ENCODE measurements around the gene SYT7. TPM values are rescaled to one million over a fixed set of nuclear protein-coding genes. Genes with fewer than 3 reads are reported as not detected.
A peak's percentile ranks its signal among the peaks of the same experiment; 100 is the strongest.

The SYT7 gene
- total RNA-seq, 1 experiment from 2014 or later, result 2.5 TPM

DNA sequence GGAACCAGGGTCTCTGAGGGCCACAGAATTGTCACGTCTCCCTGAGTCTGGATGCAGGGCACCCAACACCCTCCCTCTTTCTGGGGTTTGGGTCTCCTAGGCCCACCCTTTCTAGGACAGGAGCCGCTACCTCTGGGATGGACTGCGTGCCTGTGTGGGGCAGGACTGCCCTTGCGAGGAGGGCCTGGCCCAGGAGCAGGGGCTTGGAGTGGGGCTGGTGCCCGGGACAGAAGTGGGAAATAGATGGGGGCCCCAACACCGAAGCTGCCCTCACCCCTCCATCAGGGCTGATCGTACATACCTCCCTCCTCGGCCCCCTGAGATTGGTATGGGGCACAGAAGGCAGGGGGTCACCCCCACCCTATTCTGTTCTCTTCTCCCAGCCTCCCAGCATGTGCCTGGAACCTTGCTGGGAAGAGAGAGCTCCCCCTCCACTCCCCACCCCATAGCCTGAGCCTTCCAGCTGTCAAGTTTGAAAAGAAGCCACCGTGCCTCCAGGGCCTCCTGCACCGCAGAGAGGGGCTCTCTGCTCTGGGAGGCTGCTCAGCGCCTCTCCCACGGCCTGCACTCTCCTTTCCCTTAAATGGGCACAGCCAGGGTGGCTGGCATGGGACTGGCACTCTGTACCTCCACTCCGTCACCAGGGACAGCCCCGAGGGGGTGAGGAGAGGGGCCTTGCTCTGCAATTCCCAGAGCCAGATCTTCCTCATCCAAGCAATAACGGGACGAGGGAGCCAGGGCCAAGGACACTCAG lies 70.5 kb downstream of the SYT7 start:
- Histone ChIP-seq H3K4me1 (ENCODE audit: control insufficient read depth, insufficient read depth, low read length) (no peaks in the 10 kb centered on the region), H3K36me3 (ENCODE audit: control insufficient read depth, insufficient read depth, low read length) (no peaks in the 10 kb centered on the region), H3K27me3 (ENCODE audit: control insufficient read depth, insufficient read depth, low read length) (peaks cover 4% of the 10 kb centered on the region; the same call in 1 of the 2 replicates), H3K9me3 (ENCODE audit: control insufficient read depth, insufficient read depth, low read depth, low read length) (no peaks in the 10 kb centered on the region), H3K4me3 (ENCODE audit: low read depth in 2 of 2, low read length in 2 of 2) (no peak overlapping the region), H3K27ac (ENCODE audit: low read length) (no peak overlapping the region)
- ChIA-PET CTCF (interaction anchor here (0.6 kb wide), 1 partner anchor 77 kb away, joined by 4 read pairs; no protein-coding TSS in a partner anchor), POLR2A (no interaction called here)
- intact Hi-C loops (cut with micrococcal nuclease; ENCODE audit: unreplicated experiment) (loop anchor here (10.0 kb wide), 1 partner anchor 66 kb away; no protein-coding TSS in a partner anchor), in situ Hi-C loops (cut with HindIII; ENCODE audit: low pct_unique_long_range_greater_than_20kb, low sequenced_read_pairs) (no loop called here)
- TF ChIP-seq SIN3A (IDR thresholded peaks at IDR 0.05; ENCODE audit: borderline replicate concordance, insufficient read depth, low read depth, low read length) (no peak), REST (IDR thresholded peaks at IDR 0.05; ENCODE audit: insufficient read depth in 1 of 2, low read depth in 2 of 2, low read length in 1 of 2) (no peak), TCF7L2 (IDR thresholded peaks at IDR 0.05; ENCODE audit: low read depth, low read length) (no peak)
- DNase-seq (ENCODE audit: low read depth, low spot score) (no peak), ATAC-seq (no peak)
- BruUV-seq (replicated peaks), result no TSS peak

DNA sequence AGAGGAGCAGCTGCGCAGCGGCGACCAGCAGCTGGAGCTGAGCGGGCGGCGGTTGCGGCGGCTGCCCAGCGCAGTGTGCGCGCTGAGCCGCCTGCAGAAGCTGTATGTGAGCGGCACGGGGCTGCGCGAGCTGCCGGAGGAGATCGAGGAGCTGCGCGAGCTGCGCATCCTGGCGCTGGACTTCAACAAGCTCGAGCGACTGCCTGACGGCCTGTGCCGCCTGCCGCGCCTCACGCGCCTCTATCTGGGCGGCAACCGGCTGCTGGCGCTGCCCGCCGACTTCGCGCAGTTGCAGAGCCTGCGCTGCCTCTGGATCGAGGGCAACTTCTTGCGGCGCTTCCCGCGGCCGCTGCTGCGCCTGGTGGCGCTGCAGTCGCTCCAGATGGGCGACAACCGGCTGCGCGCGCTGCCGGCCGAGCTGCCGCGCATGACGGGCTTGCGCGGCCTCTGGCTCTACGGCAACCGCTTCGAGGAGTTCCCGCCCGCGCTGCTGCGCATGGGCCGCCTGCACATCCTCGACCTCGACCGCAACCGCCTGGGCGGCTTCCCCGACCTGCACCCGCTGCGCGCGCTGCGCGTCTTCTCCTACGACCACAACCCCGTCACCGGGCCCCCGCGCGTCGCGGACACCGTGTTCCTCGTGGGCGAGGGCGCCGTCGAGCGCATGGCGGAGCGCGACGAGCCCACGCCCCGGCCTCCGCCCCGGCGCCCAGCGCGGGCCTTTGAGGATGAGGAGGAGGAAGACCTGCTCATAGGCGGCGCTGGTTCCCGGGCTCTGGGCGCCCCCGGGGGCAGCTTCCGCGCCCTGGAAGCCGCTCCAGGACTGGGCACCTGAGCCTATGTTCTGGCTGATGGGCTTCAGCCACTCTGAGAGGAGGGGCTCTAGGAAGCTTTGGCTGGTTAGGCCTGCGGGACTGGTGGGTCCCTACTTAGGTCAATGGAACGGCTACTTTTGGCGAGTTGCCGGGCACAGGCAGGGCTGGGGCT lies 71.5 kb downstream of the SYT7 start:
- no peak overlapping the region for H3K4me3 ChIP-seq (ENCODE audit: low read depth in 2 of 2, low read length in 2 of 2)
- BruUV-seq (replicated peaks), result no TSS peak
- DNase-seq (ENCODE audit: low read depth, low spot score) (no peak), ATAC-seq (peak; percentile 93)
- in situ Hi-C loops (cut with HindIII; ENCODE audit: low pct_unique_long_range_greater_than_20kb, low sequenced_read_pairs) (no loop called here), intact Hi-C loops (cut with micrococcal nuclease; ENCODE audit: unreplicated experiment) (loop anchor here (10.0 kb wide), 1 partner anchor 65 kb away; no protein-coding TSS in a partner anchor)
- ChIA-PET CTCF (interaction anchor here (0.6 to 1.1 kb wide), 4 partner anchors 8 to 129 kb away, joined by 3 to 13 read pairs (median 4); no protein-coding TSS in a partner anchor), POLR2A (interaction anchor here (0.6 kb wide), 1 partner anchor 72 kb away, joined by 8 read pairs; no protein-coding TSS in a partner anchor)
- peaks cover 4% of the 10 kb centered on the region; the same call in 1 of the 2 replicates for H3K27me3 ChIP-seq (ENCODE audit: control insufficient read depth, insufficient read depth, low read length)
- TF ChIP-seq TCF7L2 (IDR thresholded peaks at IDR 0.05; ENCODE audit: low read depth, low read length) (no peak), REST (IDR thresholded peaks at IDR 0.05; ENCODE audit: insufficient read depth in 1 of 2, low read depth in 2 of 2, low read length in 1 of 2) (0 out of 4 replicates have a peak, but pooled peaks of 1 of the 2 experiments have one; percentile 16)
- TF ChIP-seq, protein P1, sequence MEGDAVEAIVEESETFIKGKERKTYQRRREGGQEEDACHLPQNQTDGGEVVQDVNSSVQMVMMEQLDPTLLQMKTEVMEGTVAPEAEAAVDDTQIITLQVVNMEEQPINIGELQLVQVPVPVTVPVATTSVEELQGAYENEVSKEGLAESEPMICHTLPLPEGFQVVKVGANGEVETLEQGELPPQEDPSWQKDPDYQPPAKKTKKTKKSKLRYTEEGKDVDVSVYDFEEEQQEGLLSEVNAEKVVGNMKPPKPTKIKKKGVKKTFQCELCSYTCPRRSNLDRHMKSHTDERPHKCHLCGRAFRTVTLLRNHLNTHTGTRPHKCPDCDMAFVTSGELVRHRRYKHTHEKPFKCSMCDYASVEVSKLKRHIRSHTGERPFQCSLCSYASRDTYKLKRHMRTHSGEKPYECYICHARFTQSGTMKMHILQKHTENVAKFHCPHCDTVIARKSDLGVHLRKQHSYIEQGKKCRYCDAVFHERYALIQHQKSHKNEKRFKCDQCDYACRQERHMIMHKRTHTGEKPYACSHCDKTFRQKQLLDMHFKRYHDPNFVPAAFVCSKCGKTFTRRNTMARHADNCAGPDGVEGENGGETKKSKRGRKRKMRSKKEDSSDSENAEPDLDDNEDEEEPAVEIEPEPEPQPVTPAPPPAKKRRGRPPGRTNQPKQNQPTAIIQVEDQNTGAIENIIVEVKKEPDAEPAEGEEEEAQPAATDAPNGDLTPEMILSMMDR (IDR thresholded peaks at IDR 0.05), result peak; percentile 85
- no peak overlapping the region for H3K27ac ChIP-seq (ENCODE audit: low read length)
- no peaks in the 10 kb centered on the region for H3K4me1 ChIP-seq (ENCODE audit: control insufficient read depth, insufficient read depth, low read length)
- H3K36me3 ChIP-seq (ENCODE audit: control insufficient read depth, insufficient read depth, low read length), result no peaks in the 10 kb centered on the region
- H3K9me3 ChIP-seq (ENCODE audit: control insufficient read depth, insufficient read depth, low read depth, low read length), result no peaks in the 10 kb centered on the region
